Stimulated activated CD4-positive, alpha-beta T cell treated with anti-CD3 and anti-CD28 coated beads, Interleukin-12 subunit alpha, Interleukin-12 subunit beta, amount 100 ng/mL, for 24 hours (primary cell): ENCODE results near the gene DNAH17.
"Not testable (repeated sequence)": the region's sequence is repeated elsewhere in the genome, so short reads cannot be mapped to it uniquely, and the experiment has no call there.

Source experiments
- DNase-seq, 2 experiments: peaks; one replicate each; pipeline ENCODE4 v3.0.0-alpha.2; 2020; ENCODE audit warnings: low read depth in 2 of 2

The DNAH17 gene

GRCh38 chr17:78477913-78478756 lies 99.1 kb downstream of the DNAH17 start:
- DNase-seq, result no peak

GRCh38 chr17:78476973-78477372 lies 100.2 kb downstream of the DNAH17 start:
- no peak for DNase-seq

- DNase-seq, result no peak
Measured at GRCh38 chr17:78476149-78476548, 101.0 kb downstream of the DNAH17 start.

GRCh38 chr17:78475211-78475610 lies 102.0 kb downstream of the DNAH17 start:
- no peak for DNase-seq

- no peak for DNase-seq
Measured at GRCh38 chr17:78474614-78475146, 102.5 kb downstream of the DNAH17 start.

GRCh38 chr17:78473951-78474613 lies 103.1 kb downstream of the DNAH17 start:
- no peak for DNase-seq

GRCh38 chr17:78472035-78472905 lies 104.9 kb downstream of the DNAH17 start:
- no peak for DNase-seq

GRCh38 chr17:78471635-78472034 lies 105.6 kb downstream of the DNAH17 start:
- no peak for DNase-seq

- DNase-seq, result no peak
Measured at GRCh38 chr17:78469443-78469842, 107.8 kb downstream of the DNAH17 start.

- DNase-seq, result no peak
Measured at GRCh38 chr17:78468366-78468765, 108.8 kb downstream of the DNAH17 start.

GRCh38 chr17:78466786-78467715 lies 110.1 kb downstream of the DNAH17 start:
- no peak for DNase-seq

- not testable (repeated sequence) for DNase-seq
Measured at GRCh38 chr17:78466109-78466785, 110.9 kb downstream of the DNAH17 start.

GRCh38 chr17:78462148-78462547 lies 115.0 kb downstream of the DNAH17 start:
- no peak for DNase-seq

- DNase-seq, result no peak
Measured at GRCh38 chr17:78461799-78462053, 115.5 kb downstream of the DNAH17 start.

- no peak for DNase-seq
Measured at GRCh38 chr17:78460951-78461798, 116.0 kb downstream of the DNAH17 start.

GRCh38 chr17:78460176-78460675 lies 117.0 kb downstream of the DNAH17 start:
- no peak for DNase-seq

- DNase-seq, result no peak
Measured at GRCh38 chr17:78459696-78460095, 117.5 kb downstream of the DNAH17 start.

GRCh38 chr17:78458736-78459335 lies 118.4 kb downstream of the DNAH17 start:
- no peak for DNase-seq

- DNase-seq, result no peak
Measured at GRCh38 chr17:78458091-78458490, 119.1 kb downstream of the DNAH17 start.
